ENCODE data around the gene CHST15. TPM values are rescaled to one million over a fixed set of nuclear protein-coding genes. Genes with fewer than 3 reads are reported as not detected.

The CHST15 gene
- total and polyA plus RNA-seq, 2 of the 4 experiments (the other 2 are of a cell fraction): 0.14 to 0.18 TPM

GRCh38 chr10:124004663-124005004 lies 88.8 kb downstream of the CHST15 start:
- ChIA-PET CTCF (no interaction called here), POLR2A (ENCODE audit: unreplicated experiment) (no interaction called here)
- no peak overlapping the region for H3K27ac ChIP-seq (ENCODE audit: insufficient read depth, low read length)
- TF ChIP-seq CEBPB (IDR thresholded peaks at IDR 0.05; ENCODE audit: low read depth, low read length): no peak
- no peak for TF ChIP-seq BHLHE40 (IDR thresholded peaks at IDR 0.05; ENCODE audit: low read depth, low read length)
- TF ChIP-seq ELK1 (IDR thresholded peaks at IDR 0.05; ENCODE audit: borderline replicate concordance, low read depth, low read length): no peak
- TF ChIP-seq MXI1 (IDR thresholded peaks at IDR 0.05; ENCODE audit: borderline replicate concordance, low read depth, low read length): no peak
- no peak for TF ChIP-seq RAD21 (IDR thresholded peaks at IDR 0.05; ENCODE audit: low read length)
- TF ChIP-seq CHD1 (IDR thresholded peaks at IDR 0.05; ENCODE audit: low read depth, low read length): no peak
- no peak for TF ChIP-seq RFX5 (IDR thresholded peaks at IDR 0.05; ENCODE audit: low read depth, low read length)
- TF ChIP-seq MAZ (IDR thresholded peaks at IDR 0.05; ENCODE audit: borderline replicate concordance, low read depth, low read length): no peak
- no peak for TF ChIP-seq FOS (IDR thresholded peaks at IDR 0.05; ENCODE audit: low read depth, low read length)
- no peak for TF ChIP-seq USF2 (IDR thresholded peaks at IDR 0.05; ENCODE audit: low read depth, low read length)
- no peak for TF ChIP-seq RCOR1 (IDR thresholded peaks at IDR 0.05; ENCODE audit: insufficient replicate concordance, low read length)
- TF ChIP-seq POLR2A (IDR thresholded peaks at IDR 0.05; ENCODE audit: low read depth, low read length): no peak
- no peak for TF ChIP-seq SMC3 (IDR thresholded peaks at IDR 0.05; ENCODE audit: low read depth, low read length)
- H3K4me2 ChIP-seq (ENCODE audit: low read depth, low read length): no peak overlapping the region
- H3K9me1 ChIP-seq (ENCODE audit: insufficient read depth, low read length): no peaks in the 10 kb centered on the region
- no peak overlapping the region for H3K18ac ChIP-seq (ENCODE audit: low read depth, low read length)
- no peaks in the 10 kb centered on the region for H4K20me1 ChIP-seq (ENCODE audit: insufficient read depth, low read length)
- intact Hi-C loops (cut with micrococcal nuclease) (no loop called here), dilution Hi-C loops (cut with HindIII; ENCODE audit: low sequenced_read_pairs, unreplicated experiment) (no loop called here), in situ Hi-C loops (cut with MboI; ENCODE audit: low sequenced_read_pairs) (no loop called here)
- no peak overlapping the region for H4K8ac ChIP-seq (ENCODE audit: low read depth in 2 of 2, low read length in 2 of 2)
- no peak overlapping the region for H3K4me3 ChIP-seq (ENCODE audit: insufficient read depth, low read depth, low read length)
- no peak overlapping the region for H3K23ac ChIP-seq (ENCODE audit: low read depth, low read length)
- DNase-seq: no peak
- no TSS peak for BruUV-seq (replicated peaks)
- no peak overlapping the region for H3K56ac ChIP-seq (ENCODE audit: extremely low read depth, insufficient read depth, low read length)
- H2AK5ac ChIP-seq (ENCODE audit: low read depth, low read length): no peak overlapping the region
- no CpG with 5 or more reads among the region's 2 CpGs for WGBS, 2 experiments (ENCODE audit: extremely low coverage in 2 of 2, insufficient read length in 1 of 2)
- no peak overlapping the region for H2AK9ac ChIP-seq (replicated peaks; ENCODE audit: low read depth, low read length, poor library complexity)
- H2BK120ac ChIP-seq (ENCODE audit: low read depth, low read length): no peak overlapping the region
- no peak overlapping the region for H2AFZ ChIP-seq (replicated peaks; ENCODE audit: low read length, poor library complexity)
- no peaks in the 10 kb centered on the region for H3K4me1 ChIP-seq (ENCODE audit: control insufficient read depth, insufficient read depth, low read length)
- H4K91ac ChIP-seq (ENCODE audit: insufficient read depth, low read depth, low read length): no peak overlapping the region
- no peak overlapping the region for H3K14ac ChIP-seq (replicated peaks; ENCODE audit: low read depth, low read length)
- H3K4ac ChIP-seq (ENCODE audit: low read depth, low read length): no peak overlapping the region
- H3K9me3 ChIP-seq (ENCODE audit: control insufficient read depth, insufficient read depth, low read length): no peaks in the 10 kb centered on the region
- no peaks in the 10 kb centered on the region for H3K79me1 ChIP-seq (ENCODE audit: low read depth in 1 of 2, low read length in 2 of 2)
- no peaks in the 10 kb centered on the region for H3K27me3 ChIP-seq (ENCODE audit: control insufficient read depth, insufficient read depth, low read length)
- H3K9ac ChIP-seq (ENCODE audit: low read depth, low read length): no peak overlapping the region
- H4K5ac ChIP-seq (ENCODE audit: low read depth, low read length): no peak overlapping the region
- no peak overlapping the region for H2BK5ac ChIP-seq (ENCODE audit: low read depth, low read length, poor library complexity, severe bottlenecking)
- no peaks in the 10 kb centered on the region for H3K36me3 ChIP-seq (ENCODE audit: control insufficient read depth, insufficient read depth, low read length)
- no peak for ATAC-seq (ENCODE audit: low read depth)
- no peak overlapping the region for H2BK15ac ChIP-seq (ENCODE audit: low read depth, low read length)
- no peak overlapping the region for H2BK20ac ChIP-seq (ENCODE audit: low read depth, low read length)

Data from IMR-90 (cell line).